DOHH2 (cell line): Measurements from ENCODE around the gene CAMK2D.
"Not testable (repeated sequence)": the region's sequence is repeated elsewhere in the genome, so short reads cannot be mapped to it uniquely, and the experiment has no call there.

Experiments used
- H3F3A ChIP-seq: fragments of 200-600 bp; sonication (generic), shearing (Covaris generic); 2 replicates; pipeline ENCODE4 v1.6.0; 2016; ENCODE audit warnings: antibody characterized with exemption, mild to moderate bottlenecking; ENCODE audit not compliant: control insufficient read depth, insufficient read depth
- H3K27ac ChIP-seq: fragments of 200-600 bp; sonication (generic); 2 replicates; pipeline ENCODE4 v1.5.1; 2014; ENCODE audit warnings: low read depth, mild to moderate bottlenecking, low read length, moderate library complexity
- H3K27me3 ChIP-seq: fragments of 200-600 bp; sonication (generic); 2 replicates; pipeline ENCODE4 v1.6.1; 2014; ENCODE audit warnings: mild to moderate bottlenecking, low read length, mixed read lengths; ENCODE audit not compliant: control insufficient read depth
- H3K36me3 ChIP-seq: fragments of 200-600 bp; sonication (generic); 2 replicates; pipeline ENCODE4 v1.6.1; 2014; ENCODE audit warnings: mild to moderate bottlenecking, low read length, moderate library complexity, mixed read lengths; ENCODE audit not compliant: control insufficient read depth
- H3K4me1 ChIP-seq: fragments of 200-600 bp; sonication (generic); 2 replicates; pipeline ENCODE4 v1.6.1; 2014; ENCODE audit warnings: mild to moderate bottlenecking, low read length, mixed read lengths; ENCODE audit not compliant: control insufficient read depth
- H3K4me2 ChIP-seq: fragments of 200-600 bp; sonication (generic); 2 replicates; pipeline ENCODE4 v1.6.0; 2014; ENCODE audit warnings: mild to moderate bottlenecking, low read length, moderate library complexity
- H3K4me3 ChIP-seq: fragments of 200-600 bp; sonication (generic); 2 replicates; pipeline ENCODE4 v1.5.1; 2014; ENCODE audit warnings: mild to moderate bottlenecking, low read length, mixed read lengths
- H3K79me2 ChIP-seq: fragments of 200-600 bp; sonication (generic); 2 replicates; pipeline ENCODE4 v1.6.1; 2014; ENCODE audit warnings: mild to moderate bottlenecking, low read length, mixed read lengths; ENCODE audit not compliant: control insufficient read depth
- H3K9me2 ChIP-seq: fragments of 200-600 bp; sonication (generic); replicated peaks from 2 replicates; pipeline ENCODE4 v1.6.1; 2014; ENCODE audit warnings: mild to moderate bottlenecking, low read length, mixed read lengths; ENCODE audit not compliant: control insufficient read depth
- H3K9me3 ChIP-seq: fragments of 200-600 bp; sonication (generic); 2 replicates; pipeline ENCODE4 v1.6.1; 2014; ENCODE audit warnings: antibody characterized with exemption, low read length, mixed read lengths; ENCODE audit not compliant: control insufficient read depth, insufficient read depth
- H4K20me1 ChIP-seq: fragments of 200-600 bp; sonication (generic); 2 replicates; pipeline ENCODE4 v1.6.0; 2014; ENCODE audit warnings: low read depth, mild to moderate bottlenecking, antibody characterized with exemption, low read length, moderate library complexity; ENCODE audit not compliant: control insufficient read depth, insufficient read depth
- EZH2phosphoT487 ChIP-seq: fragments of 200-600 bp; sonication (generic); IDR thresholded peaks from 2 replicates; pipeline ENCODE4 v1.6.1; 2017; ENCODE audit warnings: borderline replicate concordance, mild to moderate bottlenecking, antibody characterized with exemption, low read length, moderate library complexity, mixed read lengths
- TF ChIP-seq, protein P1 (sequence below): fragments of 200-600 bp; sonication (generic); IDR thresholded peaks from one replicate; pipeline ENCODE4 v1.5.1; 2014; ENCODE audit warnings: antibody characterized with exemption, mild to moderate bottlenecking, low read depth, low read length; ENCODE audit not compliant: poor library complexity, severe bottlenecking

CAMK2D gene

DNA sequence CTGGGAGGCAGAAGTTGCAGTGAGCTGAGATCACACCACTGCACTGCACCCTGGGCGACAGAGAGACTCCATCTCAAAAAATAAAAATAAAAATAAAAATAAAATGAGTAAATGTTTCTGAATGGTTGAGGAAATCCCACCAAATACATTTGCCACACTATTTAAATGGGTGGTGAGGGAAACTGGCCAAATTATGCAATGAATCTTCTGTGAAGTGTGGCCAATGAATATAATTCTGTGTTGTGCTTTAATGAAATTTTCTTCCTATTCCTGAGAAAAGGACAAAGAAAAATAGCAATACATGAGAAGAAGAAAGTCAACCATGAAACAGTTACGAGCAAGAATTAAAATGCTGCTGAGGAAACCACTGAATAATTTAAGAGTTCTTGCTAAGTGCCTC, 69.9 kb downstream of the CAMK2D start:
- Histone ChIP-seq H4K20me1 (peaks cover 18% of the 10 kb centered on the region; the same call in 1 of the 2 replicates), H3K27me3 (no peaks in the 10 kb centered on the region), H3K79me2 (peaks cover 96% of the 10 kb centered on the region), H3K4me3 (no peak overlapping the region), H3K9me3 (no peaks in the 10 kb centered on the region), H3K4me2 (no peak overlapping the region), H3K9me2 (no peaks in the 10 kb centered on the region), H3F3A (peaks cover 16% of the 10 kb centered on the region), H3K27ac (no peak overlapping the region), H3K4me1 (peaks cover 78% of the 10 kb centered on the region), H3K36me3 (peaks cover 66% of the 10 kb centered on the region)
- TF ChIP-seq EZH2phosphoT487, result no peak
- TF ChIP-seq, protein P1, sequence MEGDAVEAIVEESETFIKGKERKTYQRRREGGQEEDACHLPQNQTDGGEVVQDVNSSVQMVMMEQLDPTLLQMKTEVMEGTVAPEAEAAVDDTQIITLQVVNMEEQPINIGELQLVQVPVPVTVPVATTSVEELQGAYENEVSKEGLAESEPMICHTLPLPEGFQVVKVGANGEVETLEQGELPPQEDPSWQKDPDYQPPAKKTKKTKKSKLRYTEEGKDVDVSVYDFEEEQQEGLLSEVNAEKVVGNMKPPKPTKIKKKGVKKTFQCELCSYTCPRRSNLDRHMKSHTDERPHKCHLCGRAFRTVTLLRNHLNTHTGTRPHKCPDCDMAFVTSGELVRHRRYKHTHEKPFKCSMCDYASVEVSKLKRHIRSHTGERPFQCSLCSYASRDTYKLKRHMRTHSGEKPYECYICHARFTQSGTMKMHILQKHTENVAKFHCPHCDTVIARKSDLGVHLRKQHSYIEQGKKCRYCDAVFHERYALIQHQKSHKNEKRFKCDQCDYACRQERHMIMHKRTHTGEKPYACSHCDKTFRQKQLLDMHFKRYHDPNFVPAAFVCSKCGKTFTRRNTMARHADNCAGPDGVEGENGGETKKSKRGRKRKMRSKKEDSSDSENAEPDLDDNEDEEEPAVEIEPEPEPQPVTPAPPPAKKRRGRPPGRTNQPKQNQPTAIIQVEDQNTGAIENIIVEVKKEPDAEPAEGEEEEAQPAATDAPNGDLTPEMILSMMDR, result no peak

DNA sequence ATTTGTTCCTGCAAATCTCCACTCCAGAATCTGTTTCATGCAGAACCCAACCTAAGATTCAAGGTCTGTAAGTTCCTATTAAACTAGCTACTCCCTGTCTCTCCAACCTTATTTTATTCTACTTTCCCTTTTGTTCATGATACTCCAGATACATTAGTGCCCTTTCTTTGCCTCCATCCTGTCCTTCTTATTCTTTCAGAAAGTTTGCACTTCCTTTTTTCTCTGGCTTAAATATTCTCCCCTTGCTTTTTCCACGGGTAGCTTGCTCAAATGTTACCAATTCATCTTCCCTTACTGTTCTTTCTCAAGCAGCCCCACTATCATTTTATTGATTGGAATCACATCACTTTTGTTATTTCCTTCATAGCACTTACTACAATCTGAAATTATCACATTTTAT, 72.1 kb downstream of the CAMK2D start:
- Histone ChIP-seq H3K9me2 (no peaks in the 10 kb centered on the region), H3K27ac (no peak overlapping the region), H4K20me1 (0 out of 2 replicates have a peak, but pooled peaks cover 7% of the 10 kb centered on the region), H3K27me3 (no peaks in the 10 kb centered on the region), H3K4me1 (peaks cover 74% of the 10 kb centered on the region), H3K36me3 (peaks cover 71% of the 10 kb centered on the region), H3K9me3 (no peaks in the 10 kb centered on the region), H3K4me3 (no peak overlapping the region), H3F3A (peaks cover 8% of the 10 kb centered on the region; the same call in 1 of the 2 replicates), H3K4me2 (peak overlapping the region; percentile 5; the same call in 1 of the 2 replicates), H3K79me2 (peaks cover 96% of the 10 kb centered on the region)
- TF ChIP-seq, protein P1, result no peak
- no peak for TF ChIP-seq EZH2phosphoT487

DNA sequence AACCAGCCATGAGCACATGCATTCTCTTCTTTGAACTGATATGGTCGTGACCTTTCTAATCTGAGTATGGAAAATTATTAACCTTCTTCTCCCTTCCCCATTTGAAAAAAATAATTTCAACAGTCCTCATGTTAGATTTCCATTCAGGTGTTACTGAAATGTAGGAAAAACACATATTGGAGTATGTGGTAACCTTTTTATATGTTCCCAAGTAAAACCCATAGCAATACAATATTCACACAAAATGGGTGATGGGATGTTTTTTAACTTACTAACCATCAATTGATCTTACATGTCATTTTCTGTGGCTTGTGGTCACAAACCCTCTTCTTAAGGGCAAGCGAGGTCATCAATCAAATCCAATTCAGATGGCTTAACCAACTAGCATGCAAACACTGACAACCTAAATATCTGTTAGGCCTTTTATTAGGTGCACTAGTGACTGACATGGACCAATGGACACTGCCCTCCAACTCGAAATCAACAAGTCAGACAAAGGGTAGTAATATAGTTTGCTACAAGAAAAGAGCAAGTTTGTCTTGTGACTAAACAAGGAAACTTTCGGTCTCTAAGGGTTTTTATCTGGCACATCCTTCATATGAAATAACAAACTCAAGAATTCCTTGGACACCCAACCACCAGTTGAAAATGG, 74.3 kb downstream of the CAMK2D start:
- no peak for TF ChIP-seq EZH2phosphoT487
- TF ChIP-seq, protein P1, result no peak

DNA sequence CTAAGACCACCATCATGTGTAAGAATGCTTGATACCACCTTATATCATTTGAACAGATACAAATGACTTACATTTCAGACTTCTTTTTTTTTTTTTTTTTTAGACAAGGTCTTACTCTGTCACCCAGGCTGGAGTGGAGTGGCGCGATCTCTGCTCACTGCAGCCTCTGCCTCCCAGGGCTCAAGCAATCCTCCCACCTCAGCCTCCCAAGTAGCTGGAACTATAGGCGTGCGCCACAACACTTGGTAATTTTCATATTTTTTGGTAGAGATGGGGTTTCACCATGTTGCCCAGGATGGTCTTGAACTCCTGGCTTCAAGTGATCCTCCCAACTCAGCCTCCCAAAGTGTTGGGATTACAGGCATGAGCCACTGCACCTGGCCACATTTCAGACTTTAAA, 76.4 kb downstream of the CAMK2D start:
- H4K20me1 ChIP-seq, H3K9me2 ChIP-seq, H3K9me3 ChIP-seq, H3K4me3 ChIP-seq, H3K27ac ChIP-seq, H3K4me2 ChIP-seq, H3F3A ChIP-seq, H3K27me3 ChIP-seq: not testable (repeated sequence)
- peaks cover 88% of the 10 kb centered on the region for H3K36me3 ChIP-seq
- H3K4me1 ChIP-seq, result peaks cover 62% of the 10 kb centered on the region
- peaks cover 95% of the 10 kb centered on the region for H3K79me2 ChIP-seq

More for the DNA sequence above, 74.3 kb downstream of the CAMK2D start:
- 0 out of 2 replicates have a peak, but pooled peaks cover 3% of the 10 kb centered on the region for H4K20me1 ChIP-seq
- H3F3A ChIP-seq, result peaks cover 10% of the 10 kb centered on the region; the same call in 1 of the 2 replicates
- no peaks in the 10 kb centered on the region for H3K9me2 ChIP-seq
- no peaks in the 10 kb centered on the region for H3K27me3 ChIP-seq
- H3K4me2 ChIP-seq, result no peak overlapping the region
- H3K4me3 ChIP-seq, result no peak overlapping the region
- H3K9me3 ChIP-seq, result no peaks in the 10 kb centered on the region
- H3K27ac ChIP-seq, result no peak overlapping the region
- peaks cover 89% of the 10 kb centered on the region for H3K36me3 ChIP-seq
- peaks cover 74% of the 10 kb centered on the region for H3K4me1 ChIP-seq
- H3K79me2 ChIP-seq, result peaks cover 96% of the 10 kb centered on the region
